C4-2B (cell line): Measurements from ENCODE around the gene D2HGDH.

ENCODE experiments used
- CTCF ChIP-seq: fragments of 450-650 bp; conservative IDR thresholded peaks from 2 replicates; pipeline ENCODE4 v1.5.1; 2017; ENCODE audit warnings: mild to moderate bottlenecking
- ZFX ChIP-seq: fragments of 450-650 bp; IDR thresholded peaks from 2 replicates; pipeline ENCODE4 v1.6.1; 2017

GRCh38 chr2:241762933-241763369 lies 28.5 kb downstream of the D2HGDH start:
- no peak for TF ChIP-seq CTCF
- no peak for TF ChIP-seq ZFX
